GM19372 (cell line): ENCODE measurements around the gene DSCAML1.

Experiments
- ATAC-seq: cut with Tn5 transposase; IDR thresholded peaks from one replicate; pipeline ENCODE4 v1.9.1; 2021; ENCODE audit warnings: mild to moderate bottlenecking, low read depth, moderate library complexity; ENCODE audit not compliant: unreplicated experiment

DSCAML1 gene

DNA sequence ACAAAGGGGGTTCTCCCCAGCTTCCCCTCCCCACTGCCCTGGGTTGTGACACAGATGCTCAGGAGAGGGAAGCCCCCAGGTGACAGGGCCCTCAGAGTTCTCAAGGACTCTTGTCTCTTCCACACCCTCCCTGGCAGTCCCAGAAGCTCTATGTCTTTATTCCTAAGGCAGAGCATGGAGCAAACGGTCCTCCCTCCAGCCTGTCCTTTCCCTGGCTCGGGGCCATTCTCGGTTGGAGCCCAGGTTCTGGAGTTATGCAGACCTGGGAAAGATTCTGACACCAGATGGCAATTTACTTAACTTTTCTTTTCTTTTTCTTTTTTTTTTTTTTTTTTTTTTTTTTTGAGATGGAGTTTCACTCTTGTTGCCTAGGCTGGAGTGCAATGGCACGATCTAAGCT lies 282.8 kb downstream of the DSCAML1 start:
- ATAC-seq: no peak

GRCh38 chr11:117513666-117514065 lies 283.4 kb downstream of the DSCAML1 start:
- ATAC-seq: no peak

GRCh38 chr11:117511931-117512539 lies 285.0 kb downstream of the DSCAML1 start:
- ATAC-seq: no peak

- no peak for ATAC-seq
Measured at GRCh38 chr11:117511483-117511930, 285.5 kb downstream of the DSCAML1 start.

DNA sequence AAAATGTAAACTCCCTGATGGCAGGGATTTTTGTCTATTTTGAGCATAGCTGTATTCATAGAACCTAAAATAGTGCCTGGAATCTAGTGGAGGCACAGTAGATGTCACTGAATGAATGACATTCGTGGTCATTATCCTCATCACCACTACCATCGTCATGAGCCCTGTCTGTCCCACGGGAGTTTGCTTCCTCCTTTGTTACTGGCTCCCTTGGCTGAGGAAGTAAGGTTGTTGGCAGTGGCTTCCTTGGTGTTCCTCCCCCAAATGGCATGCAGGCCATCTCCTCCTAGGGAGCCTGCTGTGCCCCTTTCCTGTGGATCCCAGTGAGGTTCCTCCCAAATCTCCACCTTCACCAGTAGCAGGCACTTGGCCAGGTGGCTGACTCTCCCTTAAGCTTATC lies 286.4 kb downstream of the DSCAML1 start:
- ATAC-seq: no peak

- ATAC-seq: no peak
Measured at GRCh38 chr11:117509543-117509942, 287.5 kb downstream of the DSCAML1 start.

DNA sequence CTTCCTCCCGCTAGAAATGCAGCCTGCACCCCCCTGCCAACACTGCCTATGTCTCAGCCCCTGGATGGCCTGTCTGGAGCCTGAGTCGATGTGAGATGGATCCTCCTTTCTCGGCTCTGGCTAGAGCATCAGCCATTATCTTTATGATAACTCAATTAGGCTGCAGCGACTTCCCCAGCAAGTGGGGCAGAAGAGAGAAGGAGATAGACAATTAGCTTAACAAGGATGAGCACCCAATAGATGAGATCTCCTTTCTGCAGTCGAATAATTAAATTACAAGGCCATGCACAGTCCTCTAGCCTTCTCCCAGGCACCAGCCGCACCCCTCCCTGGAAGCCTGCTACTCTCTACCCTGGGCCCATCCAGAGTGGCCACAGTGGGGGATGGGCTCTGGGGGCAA lies 290.0 kb downstream of the DSCAML1 start:
- no peak for ATAC-seq

GRCh38 chr11:117505285-117505970 lies 291.6 kb downstream of the DSCAML1 start:
- no peak for ATAC-seq

DNA sequence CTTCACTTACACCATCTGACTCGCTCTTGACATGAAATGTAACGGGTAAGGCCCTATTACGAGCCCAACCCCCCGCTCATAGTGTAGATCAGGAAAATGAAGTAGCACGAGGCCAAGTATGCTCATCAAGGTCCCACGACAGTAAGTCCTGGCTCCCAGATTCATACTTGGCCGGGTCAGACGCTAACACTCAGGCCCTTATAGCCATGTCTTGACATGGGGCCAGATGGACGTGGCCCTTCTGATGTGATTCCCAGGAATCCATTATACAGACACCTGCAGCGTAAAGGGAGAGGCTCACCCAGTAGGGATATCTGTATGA lies 294.3 kb downstream of the DSCAML1 start:
- no peak for ATAC-seq

DNA sequence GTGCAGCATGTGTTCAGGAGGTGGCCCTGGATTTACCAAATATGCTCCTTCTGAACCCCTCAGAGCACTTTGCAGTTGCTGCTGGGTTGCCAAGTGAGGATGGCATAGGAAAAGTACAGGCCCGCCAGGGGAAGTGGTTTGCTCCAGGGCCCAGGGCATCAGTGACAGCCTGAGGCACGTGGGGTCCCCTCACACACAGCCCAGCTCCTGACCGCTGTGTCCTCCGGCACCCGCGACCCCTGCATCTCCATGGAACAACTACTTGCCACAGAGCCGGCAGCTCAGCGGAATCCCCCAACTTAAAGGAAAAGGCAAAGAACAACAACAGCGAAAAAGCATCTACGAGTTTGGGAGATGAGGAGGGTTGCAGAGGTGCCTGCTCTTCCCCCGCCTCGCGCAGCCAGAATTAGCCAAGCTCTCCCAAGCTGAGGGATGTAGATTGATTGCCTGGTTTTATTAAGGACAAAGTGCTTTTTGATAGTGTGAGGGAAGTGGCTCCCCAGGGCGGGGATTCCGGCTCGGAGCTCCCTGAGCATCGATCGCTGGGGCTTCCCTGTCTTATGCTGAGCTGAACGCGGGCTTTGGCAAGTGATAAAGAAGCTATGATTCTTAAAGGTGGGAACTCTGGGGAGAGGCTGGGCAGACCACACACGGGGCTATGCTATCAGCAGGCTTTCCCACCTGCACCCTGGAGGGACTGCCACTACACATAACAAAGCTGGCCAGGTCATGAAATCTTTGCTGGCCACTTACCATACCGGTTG lies 294.8 kb downstream of the DSCAML1 start:
- ATAC-seq: no peak

GRCh38 chr11:117501237-117501898 lies 295.6 kb downstream of the DSCAML1 start:
- no peak for ATAC-seq

DNA sequence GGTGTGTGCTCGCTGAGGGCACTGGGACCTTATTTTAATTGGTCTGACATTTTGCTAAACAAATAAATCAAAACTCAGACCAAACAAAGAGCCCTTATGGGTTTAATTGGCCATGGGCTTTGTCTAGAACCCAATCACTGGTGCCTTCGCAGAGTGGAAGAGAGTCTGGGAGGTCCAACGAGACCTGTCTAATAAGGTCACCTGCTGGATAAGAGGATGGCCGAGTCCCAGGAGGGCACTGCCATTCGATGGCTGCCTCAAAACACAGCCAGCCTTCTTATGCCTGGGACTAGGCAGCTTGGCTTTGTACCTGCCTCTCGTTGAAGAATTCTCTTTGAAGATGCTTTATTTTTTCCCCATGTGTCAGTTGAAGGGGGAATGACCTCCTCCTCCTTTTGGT lies 298.2 kb downstream of the DSCAML1 start:
- ATAC-seq: no peak

DNA sequence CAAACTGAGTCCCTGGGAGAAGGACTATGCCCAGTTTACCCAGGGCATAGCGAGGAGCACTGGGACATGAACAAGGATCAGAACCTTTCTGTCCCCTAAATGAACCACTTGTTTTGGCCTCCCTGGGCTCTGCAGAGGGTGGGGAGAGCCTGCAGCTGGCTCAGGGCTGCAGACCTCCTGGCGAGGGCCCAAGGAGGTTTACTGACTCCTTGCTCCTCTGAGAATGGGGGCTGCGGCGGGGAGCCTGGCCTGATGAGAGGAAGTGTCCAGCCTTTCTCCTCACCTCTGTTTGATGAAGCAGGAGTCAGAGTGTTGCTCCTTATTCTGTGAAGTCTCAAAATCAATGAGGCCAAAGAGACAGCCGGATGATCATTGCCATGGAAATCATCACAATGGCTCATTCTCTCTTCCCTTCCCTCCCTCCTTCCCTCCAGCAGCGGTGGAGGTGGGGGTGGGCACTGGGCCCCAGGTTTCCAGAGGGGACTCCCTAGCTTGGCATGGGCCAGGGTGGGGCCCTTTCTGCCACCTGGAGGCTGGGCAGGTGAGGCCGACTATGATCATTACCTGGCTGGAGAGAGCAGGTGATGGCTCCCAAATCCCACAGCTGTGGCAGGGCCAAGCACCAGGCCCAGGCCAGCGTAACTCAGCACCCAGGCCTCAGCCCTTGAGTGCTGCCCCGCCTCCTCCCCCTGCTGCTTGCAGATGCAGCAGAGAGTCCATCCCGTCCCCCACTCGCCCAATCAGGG lies 299.6 kb downstream of the DSCAML1 start:
- ATAC-seq: no peak

DNA sequence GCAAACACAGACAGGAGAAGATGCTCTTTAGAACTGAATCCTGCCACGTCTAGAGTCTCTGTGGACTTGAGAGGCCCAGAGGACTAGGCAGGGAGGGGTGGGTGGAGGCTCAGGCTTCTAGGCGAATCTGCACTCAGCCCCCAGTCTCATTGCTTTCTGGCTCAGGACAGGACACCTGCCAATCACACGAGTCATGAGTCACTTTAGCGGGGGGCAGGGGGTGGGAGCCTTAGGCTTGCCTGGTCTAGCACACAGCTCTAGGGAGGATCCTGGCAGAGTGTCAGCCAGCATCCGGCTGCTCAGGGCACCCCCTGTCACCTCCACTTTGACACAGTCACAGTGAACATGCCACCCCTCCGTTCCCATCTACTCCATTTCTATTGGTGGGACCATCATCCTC lies 301.7 kb downstream of the DSCAML1 start:
- ATAC-seq: no peak

- ATAC-seq: no peak
Measured at GRCh38 chr11:117492578-117493251, 304.3 kb downstream of the DSCAML1 start.

GRCh38 chr11:117490911-117491310 lies 306.1 kb downstream of the DSCAML1 start:
- ATAC-seq: no peak

DNA sequence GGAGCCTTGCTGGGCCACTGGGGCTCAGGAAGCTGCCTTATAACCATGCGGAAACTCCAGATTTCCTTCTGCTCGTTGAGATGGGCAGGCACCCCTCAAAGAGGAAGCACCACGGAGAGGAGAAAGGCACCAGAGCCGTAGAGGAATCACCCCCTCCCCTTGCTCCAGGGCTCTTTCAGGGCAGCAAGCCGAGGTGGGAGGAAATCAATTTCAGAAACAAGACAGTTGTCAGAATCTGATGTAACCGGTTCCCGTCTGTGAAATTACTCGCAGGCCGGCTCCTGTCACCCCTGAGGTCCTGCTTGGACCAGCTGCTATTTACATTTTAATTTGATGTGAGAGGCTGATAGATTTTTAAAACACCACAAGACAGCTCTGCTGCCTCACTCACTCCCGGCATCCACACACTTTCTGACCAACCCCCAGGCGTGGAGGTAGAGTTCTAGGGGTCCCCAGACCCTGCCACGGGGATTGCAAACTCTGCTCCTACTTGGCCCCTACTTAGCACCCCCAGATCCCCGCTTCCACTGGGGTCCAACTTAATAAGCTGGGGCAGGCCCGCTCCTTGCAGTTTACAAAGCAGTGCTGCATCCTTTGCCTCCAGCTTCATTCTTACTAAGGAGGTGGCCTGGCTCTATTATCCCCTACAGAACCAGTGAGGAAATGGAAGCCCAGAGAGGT lies 306.9 kb downstream of the DSCAML1 start:
- ATAC-seq: no peak

DNA sequence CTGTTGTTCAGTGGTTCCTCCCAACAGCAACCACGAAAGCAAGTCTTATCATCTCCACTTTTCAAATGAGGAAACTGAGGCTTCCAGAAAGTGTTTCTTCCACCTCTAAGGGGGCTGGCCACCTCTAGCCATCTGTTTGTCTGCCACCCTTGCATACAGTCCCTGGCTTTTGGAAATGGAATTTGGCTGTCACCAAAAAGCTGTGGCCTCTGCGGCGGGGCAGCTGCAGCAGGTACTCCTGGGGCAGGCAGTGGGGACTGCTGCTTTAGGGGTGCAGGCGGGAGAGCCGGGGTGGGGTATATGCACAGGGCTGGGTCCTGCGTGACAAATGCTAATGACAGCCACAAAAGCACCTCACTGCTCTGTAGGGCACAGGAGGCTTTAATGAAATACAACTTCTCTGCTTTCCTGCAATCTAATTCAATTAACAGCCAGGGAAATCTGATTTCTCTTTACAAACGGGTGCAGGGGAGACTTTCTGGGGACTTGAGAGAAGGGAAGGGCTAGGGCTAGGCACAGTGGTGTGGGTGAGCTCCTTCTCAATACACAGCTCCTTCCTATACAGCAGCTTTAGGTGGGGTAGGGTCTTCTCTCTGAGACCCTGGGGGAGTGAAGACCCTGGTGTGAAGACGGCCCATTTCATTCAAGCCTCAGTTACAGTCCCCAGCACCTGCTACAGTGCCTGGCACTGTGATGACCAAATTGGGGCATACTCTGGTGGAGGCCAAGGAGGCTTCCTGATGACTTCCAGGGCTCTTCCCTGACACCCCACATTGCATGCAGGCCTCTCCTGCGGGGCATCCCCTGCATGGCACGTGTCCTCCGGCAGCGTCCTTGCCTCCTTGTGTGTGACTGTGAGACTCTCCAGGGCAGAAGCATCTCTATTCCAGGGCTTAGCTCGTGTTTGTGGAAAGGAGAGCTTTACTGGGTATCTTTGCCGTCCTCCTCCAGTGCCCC lies 307.7 kb downstream of the DSCAML1 start:
- ATAC-seq: no peak
